ENCODE data around the gene SLC26A2. TPM values are rescaled to one million over a fixed set of nuclear protein-coding genes. Genes with fewer than 3 reads are reported as not detected.

Gene SLC26A2
- 13.6 TPM for total RNA-seq

DNA sequence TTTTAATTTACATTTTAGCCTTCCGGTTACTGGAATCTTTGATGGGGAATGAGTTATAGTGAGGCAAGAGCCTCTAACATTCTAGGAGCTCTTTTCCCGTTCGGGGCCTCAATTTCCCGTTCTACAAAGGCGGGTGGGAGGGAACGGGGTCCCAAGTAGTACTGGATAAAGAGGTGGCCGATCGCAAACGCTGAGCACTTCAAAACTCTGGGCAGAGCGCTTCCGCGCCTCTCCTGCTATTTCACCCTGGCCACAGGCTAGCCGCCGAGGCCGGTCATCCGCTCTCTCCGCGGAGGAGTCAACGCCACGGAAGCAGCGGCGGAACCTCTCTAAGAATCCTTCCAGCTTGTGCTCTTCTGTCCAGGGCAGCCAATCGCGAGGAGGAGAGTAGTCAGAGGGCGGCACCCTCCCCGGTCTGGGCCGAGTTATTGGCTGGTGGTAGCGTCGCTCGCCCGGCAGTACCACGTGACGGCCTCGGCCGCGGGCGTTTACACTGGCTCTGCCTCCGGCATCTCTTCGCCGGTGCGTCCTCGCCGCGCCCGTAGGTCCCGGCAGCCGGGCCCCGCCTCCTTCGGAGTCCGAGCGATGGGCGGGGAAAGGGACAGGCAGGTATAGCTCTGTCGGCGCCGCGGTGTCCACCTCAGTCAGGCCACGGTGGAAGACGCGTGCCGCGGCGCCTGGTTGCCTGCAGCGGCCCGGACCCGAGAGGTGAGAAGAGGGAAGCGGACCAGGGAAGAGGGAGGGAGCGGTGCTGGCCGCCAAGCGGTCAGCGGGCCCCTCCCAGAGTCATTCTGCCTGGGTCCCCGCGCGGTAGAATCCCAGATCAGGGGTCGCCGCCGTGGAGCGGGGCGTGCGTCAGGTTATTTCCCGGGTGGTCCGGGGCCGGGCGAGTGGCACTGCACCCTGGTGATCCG lies at the start of gene SLC26A2:
Gene SLC26A2 (plus strand): TSS at position 487 of the 914 bp plus-strand sequence. CDS start 16,895 bp downstream, outside the sequence.
- DNase-seq, result peak; percentile 99

DNA sequence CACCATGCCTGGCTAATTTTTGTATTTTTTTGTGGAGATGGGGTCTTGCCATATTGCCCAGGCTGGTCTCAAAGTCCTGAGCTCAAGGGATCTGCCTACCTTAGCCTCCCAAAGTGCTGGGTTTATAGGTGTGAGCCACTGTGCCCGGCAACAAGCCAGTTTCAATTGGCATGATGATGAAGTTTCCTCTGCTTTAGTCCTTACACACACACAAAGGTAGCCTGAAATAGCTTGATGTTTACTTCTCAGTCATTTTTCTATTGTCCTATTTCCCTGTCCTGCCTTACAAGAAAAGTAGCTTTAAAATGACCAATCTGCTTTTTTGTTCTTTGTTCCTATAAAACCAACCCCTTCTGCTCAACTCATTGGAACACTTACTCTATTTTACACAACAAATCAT lies 49.5 kb upstream of the SLC26A2 start:
- DNase-seq, result no peak

DNA sequence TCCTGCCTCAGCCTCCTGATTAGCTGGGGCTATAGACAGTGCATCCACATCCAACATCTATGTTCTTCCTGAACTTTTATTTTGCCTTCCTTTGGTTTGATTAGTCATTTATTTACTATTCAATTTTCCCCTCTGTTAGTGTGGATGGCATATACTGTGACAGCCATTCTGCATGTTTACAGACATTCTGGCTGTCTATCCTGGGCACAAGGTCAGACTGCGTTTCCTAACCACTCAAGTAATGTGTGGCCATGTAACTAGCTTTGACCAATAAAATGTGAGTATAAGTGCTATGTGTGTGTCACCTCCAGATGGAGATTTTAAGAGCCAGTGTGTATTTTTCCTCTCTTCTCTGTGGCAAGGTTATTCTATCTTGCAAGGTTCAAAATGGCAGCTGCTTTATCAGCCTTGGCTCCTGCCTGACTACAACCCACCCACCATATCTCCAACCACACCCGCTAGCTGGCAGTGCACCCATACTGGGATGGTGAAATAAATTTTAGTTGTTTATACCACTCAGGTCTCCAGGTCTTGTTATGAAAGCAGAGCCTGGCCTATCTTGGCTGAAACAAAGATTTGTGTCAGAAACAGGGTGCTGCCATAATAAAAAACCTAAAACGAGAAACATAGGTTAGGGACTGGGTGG lies 48.2 kb upstream of the SLC26A2 start:
- no peak for DNase-seq

DNA sequence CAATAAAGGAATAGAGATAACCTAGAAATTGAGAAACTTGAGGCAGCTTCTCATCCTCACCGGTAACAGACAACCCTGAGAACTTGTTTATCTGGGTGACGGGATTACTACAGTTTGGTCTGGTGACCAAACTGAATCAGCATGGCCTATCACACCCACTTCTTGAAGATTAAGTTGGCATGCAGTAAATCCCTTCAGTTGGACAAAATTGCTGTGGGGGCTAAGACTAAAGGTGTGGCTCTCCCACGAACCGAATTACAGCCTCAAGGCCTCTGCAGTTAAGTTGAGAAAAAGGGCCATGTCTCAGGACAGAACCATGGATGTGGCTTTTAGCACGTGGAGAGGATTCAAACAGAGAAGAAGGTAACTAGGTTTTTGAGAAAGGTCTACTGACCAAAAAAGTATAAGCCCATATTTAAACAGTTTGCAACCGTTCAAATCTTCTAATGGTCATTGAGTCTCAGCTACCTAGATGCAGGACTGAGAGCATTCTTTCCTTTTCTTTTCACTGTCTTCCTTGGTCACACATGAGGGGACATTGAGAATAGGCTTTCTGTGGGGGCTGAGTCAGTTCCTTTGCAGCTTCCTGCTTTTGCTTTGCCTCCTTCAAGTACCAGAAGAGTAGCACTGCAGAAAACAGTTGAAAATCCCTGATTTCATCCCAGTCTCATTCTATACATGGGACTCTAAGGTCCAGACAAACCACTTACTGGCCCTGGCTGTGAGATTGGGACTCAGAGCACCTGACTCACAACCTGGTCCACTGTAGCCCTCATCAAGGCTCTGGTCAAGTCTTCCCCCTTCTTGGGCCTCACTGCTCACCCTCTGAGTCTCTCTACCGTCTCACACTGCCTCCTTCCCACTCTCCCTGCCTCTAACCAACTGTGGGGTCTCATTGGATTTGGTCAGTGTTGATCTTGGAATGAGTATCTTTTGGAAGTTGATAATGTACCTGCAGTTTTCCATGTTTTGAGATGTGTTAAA lies 46.8 kb upstream of the SLC26A2 start:
- no peak for DNase-seq

DNA sequence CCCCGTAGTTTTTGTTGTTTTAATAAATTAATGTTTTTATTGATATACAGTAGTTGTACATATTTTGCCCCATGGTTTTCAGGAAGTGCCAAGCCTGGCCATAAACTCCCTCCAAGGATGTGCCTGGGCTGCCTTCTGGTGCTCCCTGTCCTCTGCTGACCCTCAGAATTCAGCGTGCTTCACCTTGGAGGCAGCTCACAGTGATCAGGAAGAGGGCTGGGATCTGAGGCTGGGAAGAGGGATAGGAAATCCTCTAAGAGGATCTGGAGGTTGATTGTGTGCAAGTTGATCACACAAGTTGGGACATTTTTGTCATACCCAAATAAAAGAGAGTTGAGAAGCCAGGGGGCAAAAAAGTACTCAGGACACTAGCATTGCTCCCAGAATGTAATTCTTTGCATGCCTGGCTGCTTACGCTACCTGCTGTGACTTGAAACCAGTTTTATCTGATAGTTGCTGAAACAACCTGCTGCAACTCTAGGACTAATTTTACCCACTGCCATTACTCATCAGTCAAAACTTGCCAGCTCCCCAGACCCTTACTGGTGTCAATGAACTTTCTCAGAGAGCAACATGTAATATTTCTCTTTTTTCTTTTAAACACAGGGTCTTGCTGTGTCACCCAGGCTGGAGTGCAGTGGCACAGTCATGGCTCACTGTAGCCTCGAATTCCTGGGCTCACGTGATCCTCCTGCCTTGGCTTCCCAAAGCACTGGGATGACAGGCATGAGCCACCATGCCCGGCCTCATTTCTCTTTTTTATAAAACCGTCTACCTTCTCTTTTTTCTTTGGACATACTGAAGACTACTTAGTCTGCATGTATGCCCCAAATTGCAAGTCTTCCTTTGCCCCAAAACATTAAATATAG lies 44.9 kb upstream of the SLC26A2 start:
- DNase-seq, result no peak

DNA sequence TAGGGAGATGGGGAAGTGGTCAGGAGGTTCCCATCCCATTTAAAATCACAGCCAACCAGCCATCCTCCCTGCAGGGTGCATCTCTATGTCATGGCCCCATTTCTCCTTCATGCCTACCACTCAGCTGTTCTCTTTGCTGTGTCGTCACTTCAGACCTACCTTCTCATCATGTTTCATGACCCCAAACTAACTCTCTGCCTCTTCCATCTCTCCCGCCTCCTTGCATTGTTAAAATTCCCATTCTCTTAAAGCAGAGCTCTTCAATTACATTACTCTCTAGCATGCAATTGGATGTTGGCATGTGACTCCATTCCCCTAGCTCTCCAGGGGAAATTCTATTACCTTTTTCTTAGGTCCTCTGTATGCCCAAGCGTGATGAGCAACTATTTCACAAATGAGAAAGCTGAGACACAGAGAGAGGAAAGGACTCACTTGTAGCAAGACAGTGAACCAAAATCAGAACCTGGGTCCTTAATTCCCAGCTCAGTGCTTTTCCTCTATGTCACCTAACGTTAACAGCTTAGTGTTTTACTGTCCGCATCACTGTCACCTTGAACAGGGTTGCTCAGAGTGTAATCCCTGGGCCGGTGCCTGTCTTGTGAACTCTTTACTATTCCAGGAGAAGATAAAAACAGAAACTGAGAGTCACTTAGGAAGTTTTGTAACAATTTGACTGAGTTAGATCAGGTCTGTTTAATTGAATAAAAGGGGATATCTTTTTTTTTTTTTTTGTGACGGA lies 44.1 kb upstream of the SLC26A2 start:
- no peak for DNase-seq

DNA sequence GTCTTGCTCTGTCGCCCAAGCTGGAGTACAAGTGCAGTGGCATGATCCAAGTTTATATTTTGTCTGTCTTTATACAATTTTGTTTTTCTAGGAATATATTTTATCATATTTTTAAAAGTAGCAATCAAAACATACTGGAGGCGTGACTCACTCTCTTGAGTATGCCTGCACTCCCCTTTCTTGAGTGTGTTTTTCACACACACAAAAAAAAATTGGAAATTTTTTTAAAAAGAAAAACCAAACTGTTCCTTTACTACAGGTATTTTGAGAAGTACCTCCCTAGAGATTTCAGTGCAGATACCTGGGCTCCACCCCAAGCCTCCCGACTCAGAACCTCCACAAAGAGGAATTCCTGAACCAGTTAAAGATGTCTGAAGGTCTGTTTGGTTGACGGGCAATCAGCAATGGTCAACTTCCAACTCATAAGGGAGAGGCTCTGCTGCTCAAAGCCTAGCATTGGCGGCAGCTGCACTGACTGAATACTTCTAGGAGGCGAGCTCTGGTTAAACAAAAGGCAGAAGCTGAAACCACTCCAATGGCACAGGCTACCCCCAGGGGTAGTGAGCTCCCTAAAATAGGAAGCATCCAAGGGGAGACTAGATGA lies 43.4 kb upstream of the SLC26A2 start:
- DNase-seq, result no peak

DNA sequence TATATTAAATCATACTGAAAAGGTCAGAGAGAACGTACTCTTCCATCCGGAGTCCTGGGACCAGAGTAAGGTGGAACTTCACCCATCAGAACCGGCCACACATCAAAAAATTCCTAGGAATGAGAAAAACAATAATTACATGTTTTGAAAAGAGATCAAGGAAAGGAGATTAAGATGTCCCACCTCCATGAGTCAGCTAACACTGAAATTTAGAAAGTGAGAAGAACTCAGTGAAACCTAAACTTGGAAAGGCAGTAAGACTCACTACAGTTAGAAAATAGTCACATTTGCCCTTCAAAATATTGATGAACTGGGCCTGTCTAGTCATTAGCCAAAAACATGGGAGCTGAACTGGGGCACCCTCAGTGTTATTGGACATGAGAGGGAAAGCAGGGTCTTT lies 39.0 kb upstream of the SLC26A2 start:
- DNase-seq, result no peak

DNA sequence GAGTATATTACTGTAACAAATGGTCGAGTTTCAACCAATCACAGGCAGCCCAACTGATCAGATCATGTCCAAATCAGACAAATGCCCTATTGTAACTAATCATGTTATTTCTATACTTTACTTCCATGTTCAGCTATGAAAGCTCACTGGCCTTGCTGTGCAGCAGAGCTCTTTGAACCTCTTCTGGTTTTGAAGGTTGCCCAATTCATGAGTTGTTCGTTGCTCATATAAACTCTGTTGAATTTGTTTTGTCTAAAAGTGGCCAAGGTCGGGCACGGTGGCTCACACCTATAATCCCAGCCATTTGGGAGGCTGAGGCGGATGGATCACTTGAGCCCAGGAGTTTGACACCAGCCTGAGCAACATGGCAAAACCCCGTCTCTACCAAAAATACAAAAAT lies 37.6 kb upstream of the SLC26A2 start:
- no peak for DNase-seq

DNA sequence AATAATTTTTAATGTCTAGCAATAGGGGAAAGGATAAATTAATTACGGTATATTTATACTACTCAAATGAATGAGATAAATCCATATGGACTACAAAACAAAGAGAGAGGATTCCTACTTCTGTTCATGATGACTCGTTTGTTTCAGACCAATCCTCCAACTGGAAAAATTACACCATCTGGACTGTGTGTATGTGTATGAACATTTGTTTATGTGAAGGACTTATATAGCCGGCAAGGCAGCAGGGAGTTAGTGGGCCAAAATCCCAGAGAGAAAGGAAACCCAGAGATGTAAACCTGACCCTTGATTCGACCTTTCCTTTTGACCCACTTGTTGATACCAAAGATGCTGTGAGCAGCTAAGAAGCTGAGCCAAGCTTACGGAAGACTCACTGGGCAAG lies 36.1 kb upstream of the SLC26A2 start:
- DNase-seq, result no peak

DNA sequence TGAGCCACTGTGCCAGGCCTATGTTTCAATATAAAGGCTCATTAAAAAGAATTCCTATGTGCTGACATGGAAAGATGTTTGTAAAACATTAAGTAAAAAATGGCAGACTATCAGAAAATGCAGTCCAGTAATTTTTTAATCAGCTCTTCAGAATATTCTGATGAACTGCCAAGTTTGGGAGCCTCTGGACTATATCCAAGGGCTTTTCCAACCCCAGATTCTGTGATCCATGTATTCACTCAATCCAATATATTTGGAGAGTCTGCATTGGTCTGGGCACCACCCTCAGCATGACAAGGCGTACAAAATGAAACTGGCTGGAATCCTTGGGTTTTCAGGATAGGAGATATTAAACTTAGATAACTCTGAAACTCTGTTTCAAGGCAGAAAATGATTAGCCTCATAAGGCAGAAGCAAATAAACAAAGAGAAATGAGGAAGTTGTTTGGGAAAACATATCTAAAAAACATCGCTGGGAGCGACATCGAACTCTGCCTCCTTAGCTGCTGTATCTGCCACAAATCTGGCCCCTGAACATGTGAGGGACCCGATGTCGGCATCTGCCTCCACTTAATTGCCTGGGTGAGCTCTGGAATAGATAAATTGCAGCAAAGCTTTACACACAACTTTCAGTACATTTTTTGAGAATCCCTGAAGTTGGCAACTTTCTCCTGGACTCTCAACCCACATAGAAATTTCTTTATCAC lies 30.4 kb upstream of the SLC26A2 start:
- no peak for DNase-seq

DNA sequence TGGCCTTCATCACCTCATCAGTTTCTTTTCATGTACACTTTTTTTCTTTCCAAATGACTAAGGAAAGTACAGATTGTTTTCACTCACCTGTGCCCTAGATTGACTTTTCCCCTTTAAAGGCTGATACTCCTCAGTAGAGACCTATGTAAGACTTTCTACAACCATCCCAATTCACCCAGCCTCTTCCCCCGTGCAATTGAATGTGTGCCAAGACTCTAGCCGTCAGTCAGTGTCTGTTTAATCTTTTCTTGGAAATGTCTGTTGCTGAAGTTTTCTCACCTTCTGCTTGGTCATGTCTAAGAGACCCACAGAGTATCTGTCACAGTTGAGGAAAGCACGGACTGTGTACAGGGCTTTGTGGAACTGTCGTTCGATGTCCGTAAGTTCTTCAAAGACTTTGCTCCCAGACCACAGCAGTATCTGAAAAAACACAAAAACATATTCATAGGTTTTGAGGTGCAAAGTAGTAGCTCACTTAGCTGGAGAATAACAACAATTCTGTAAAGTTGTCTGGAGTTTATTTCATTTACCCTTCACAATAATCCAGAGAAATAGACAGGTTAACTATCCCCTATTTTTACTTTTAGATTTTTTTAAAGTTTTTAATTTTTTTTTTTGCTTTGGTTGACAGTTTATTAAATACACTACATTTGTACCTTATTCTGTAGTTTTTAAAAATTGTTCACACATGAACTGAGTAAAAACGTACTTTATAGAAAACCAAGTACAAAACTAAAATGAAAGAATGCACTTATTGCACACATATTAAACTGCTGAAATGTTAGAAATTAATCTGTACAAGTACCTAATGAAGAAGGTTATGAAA lies 29.6 kb upstream of the SLC26A2 start:
- no peak for DNase-seq

DNA sequence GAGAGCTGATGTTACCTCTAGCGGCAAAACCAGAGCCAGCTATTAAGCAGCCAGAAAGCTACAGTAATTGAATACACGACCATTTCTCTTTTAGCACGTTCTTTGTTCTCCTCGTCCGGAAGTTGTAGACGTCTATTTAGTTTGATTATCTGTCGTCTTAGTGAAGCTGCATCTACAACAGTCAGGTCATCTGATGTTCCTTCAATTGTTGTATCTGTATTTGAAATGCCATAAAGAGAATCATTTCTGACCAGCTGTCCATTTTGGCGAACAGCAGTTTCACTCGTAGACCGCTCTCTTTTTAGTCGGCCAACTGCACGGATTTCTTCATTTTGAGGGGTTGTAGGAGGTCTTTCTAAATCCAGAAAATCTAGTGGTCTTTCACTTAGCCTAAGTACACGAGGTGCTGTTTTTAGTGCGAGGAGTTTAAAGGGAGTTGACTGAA lies 28.5 kb upstream of the SLC26A2 start:
- DNase-seq, result no peak

DNA sequence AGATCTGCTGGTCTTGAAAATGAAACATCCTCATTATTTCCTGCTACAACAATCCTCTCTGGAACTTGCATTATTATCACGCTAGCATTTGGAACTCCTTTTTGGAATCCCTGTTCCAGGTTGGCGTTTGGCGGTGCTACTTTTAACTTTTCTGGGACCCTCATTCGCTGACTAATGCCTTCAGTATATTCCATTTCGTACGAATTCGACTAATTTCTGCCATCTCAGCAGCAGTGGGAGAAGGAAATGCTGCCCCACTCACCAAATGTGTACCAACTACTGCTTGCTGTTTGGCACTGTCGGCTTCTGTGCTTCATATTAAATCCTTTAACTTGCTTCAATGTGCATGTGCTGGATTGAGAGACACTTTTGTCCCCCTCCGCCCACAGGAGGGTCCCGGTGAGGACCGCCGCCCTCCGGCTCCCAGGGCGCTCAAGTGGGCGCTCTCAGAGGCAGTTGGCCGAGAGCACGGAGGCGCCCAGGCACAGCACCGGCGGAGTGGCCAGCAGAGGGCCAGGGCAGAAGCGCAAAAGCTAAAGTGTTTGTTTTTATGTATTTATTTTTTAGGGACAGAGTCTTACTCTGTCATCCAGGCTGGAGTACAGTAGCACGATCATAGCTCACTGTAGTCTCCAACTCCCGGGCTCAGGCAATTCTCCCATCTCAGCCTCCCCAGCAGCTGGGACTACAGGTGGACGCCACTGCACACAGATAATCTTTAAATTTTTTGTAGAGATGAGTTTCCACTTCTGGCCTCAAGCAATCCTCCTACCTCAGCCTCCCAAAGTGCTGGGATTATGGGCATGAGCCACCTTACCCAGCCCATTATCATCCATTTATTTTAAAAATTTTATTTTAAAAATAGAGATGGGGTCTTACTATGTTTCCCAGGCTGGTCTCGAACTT lies 27.9 kb upstream of the SLC26A2 start:
- no peak for DNase-seq

DNA sequence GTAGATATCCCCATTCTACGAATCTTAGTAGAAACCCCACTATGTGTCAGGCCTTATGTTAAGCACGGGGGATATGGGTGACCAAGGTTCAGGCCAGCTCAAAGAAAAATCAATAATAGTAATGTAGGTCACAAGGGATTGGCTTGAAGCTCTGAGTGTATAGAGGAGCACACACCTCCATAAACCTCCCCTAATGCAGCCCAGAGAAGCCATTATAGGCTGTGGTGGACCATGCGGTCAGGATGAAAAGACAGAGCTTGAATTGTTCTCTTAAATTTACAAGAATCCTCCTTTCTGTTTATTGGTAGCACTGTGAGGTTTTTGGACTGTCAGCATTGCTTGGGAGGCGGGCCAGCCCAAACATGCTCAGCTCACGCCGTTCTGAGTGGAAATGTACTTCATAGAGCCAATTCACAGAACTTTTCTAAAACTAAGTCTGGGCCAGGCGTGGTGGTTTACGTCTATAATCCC lies 25.1 kb upstream of the SLC26A2 start:
- no peak for DNase-seq

DNA sequence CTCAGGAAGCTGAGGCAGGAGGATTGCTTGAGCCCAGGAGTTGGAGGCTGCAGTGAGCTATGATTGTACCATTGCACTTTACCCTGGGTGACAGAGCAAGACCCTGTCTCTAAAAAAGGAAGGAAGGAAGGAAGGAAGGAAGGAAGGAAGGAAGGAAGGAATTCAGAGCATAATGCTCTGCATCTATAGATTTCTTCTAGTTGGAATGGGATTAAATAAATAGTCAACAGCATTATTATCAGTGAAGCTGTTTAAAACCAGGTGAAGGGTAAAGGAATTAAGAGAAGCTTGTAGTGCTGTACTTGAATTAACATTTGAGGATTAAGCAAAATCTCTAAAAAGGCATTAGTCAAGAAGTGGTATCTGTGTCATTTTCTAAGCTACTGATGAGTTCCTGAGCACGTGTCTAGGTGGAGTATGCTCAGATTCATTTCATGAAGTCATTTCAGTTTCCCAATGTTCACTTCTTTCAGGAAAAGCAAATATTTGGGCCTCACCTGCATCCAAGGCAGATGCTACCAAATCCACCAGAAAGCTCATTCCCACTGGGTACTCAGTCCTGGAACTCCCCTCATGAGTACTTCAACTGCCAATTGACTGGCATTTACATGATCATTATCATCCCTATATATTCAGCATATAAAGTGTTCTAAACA lies 24.4 kb upstream of the SLC26A2 start:
- no peak for DNase-seq

DNA sequence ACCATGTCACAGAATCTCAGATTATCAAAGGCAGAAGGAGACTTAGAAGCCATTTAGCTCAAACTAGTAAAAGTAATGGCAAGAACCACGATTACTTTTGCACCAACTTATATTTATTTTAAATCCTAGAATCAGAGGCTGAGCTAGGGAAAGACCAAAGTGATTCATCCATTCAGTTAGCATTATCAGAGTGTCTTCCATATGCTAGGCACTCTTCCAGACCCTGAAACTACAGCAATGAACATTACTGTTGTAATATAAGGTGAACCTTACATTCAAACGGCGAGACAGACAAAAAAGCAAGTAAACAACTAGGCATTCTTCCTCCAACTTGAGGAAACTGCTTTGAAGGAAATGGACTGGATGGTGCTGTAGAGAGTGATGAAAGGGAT lies 23.9 kb upstream of the SLC26A2 start:
- no peak for DNase-seq
